T-cell (primary cell): ENCODE results near the gene TYROBP. TPM values are rescaled to one million over a fixed set of nuclear protein-coding genes. Genes with fewer than 3 reads are reported as not detected.

ENCODE experiments used
- ATAC-seq, 4 experiments: fragments of 200-7000 bp in 3 of 4; fragments of 150-1000 bp in 1 of 4; cut with Tn5 transposase; replicated peaks in 1 of 4; 1 replicate in 3 of 4; 2 replicates in 1 of 4; pipeline ENCODE4 v1.10.0; 2021; ENCODE audit warnings: moderate library complexity in 3 of 4, mild to moderate bottlenecking in 2 of 4, moderate number of reproducible peaks in 1 of 4
- CTCF ChIA-PET, 2 donors: fragments of 300-600 bp; sonication (Branson Sonifier 250); formaldehyde crosslinking; loops; one replicate each; lab custom pipeline; 2022; ENCODE audit warnings: antibody characterized with exemption in 2 of 2; lab: Charles Lee
- POLR2A ChIA-PET, 2 donors: fragments of 300-600 bp; sonication (Branson Sonifier 250); formaldehyde crosslinking; loops; one replicate each; lab custom pipeline; 2022; ENCODE audit warnings: antibody characterized with exemption in 2 of 2; lab: Charles Lee
- DNase-seq, 35 experiments: peaks; one replicate each; pipeline versions ENCODE4 v3.0.0 to v3.0.0-alpha.2; 2013 to 2023
- H3K27ac ChIP-seq: one replicate; pipeline ENCODE4 v1.5.1; 2013; ENCODE audit warnings: low read length
- H3K27me3 ChIP-seq, 2 experiments: replicated peaks in 1 of 2; 1 replicate in 1 of 2; 2 replicates in 1 of 2; pipeline versions ENCODE4 v1.6.1 to v1.7.0; 2013; ENCODE audit warnings: low read length in 1 of 2, mixed read lengths in 1 of 2; ENCODE audit not compliant: control insufficient read depth in 2 of 2, insufficient read depth in 2 of 2; ENCODE audit errors: extremely low read depth in 1 of 2
- H3K36me3 ChIP-seq, 2 donors: 1 replicate in 1 of 2; 2 replicates in 1 of 2; pipeline versions ENCODE4 v1.6.1 to v1.7.0; 2013; ENCODE audit warnings: low read length in 1 of 2; ENCODE audit not compliant: control insufficient read depth in 2 of 2, insufficient read depth in 1 of 2; ENCODE audit errors: extremely low read depth in 1 of 2
- H3K4me1 ChIP-seq, 2 experiments: 1 replicate in 1 of 2; 2 replicates in 1 of 2; pipeline versions ENCODE4 v1.6.1 to v1.7.0; 2013; ENCODE audit warnings: low read length in 2 of 2, mixed read lengths in 1 of 2; ENCODE audit not compliant: insufficient read depth in 2 of 2, control insufficient read depth in 1 of 2; ENCODE audit errors: extremely low read depth in 1 of 2
- H3K4me3 ChIP-seq, 2 donors: 1 replicate in 1 of 2; 2 replicates in 1 of 2; pipeline versions ENCODE4 v1.5.1 to v1.7.0; 2013; ENCODE audit warnings: mild to moderate bottlenecking in 2 of 2, low read length in 1 of 2, moderate library complexity in 1 of 2; ENCODE audit not compliant: control insufficient read depth in 1 of 2; ENCODE audit errors: extremely low read depth in 1 of 2
- H3K9me3 ChIP-seq: 2 replicates; pipeline ENCODE4 v1.7.0; 2013
- H3K27ac Mint-ChIP-seq, 2 donors: one replicate each; pipeline ENCODE4 v1.8.0; 2020 to 2021; ENCODE audit warnings: mild to moderate bottlenecking in 2 of 2, mixed read lengths in 2 of 2
- H3K27me3 Mint-ChIP-seq, 2 donors: one replicate each; pipeline ENCODE4 v1.8.0; 2021 to 2022; ENCODE audit warnings: mixed read lengths in 2 of 2
- H3K36me3 Mint-ChIP-seq: one replicate; pipeline ENCODE4 v1.8.0; 2021; ENCODE audit warnings: mixed read lengths
- H3K4me1 Mint-ChIP-seq, 3 donors: one replicate each; pipeline ENCODE4 v1.8.0; 2020 to 2022; ENCODE audit warnings: mixed read lengths in 3 of 3, mild to moderate bottlenecking in 1 of 3
- H3K4me3 Mint-ChIP-seq, 3 donors: one replicate each; pipeline ENCODE4 v1.8.0; 2020 to 2022; ENCODE audit warnings: mild to moderate bottlenecking in 3 of 3, mixed read lengths in 3 of 3, moderate library complexity in 3 of 3
- H3K9me3 Mint-ChIP-seq, 3 donors: one replicate each; pipeline ENCODE4 v1.8.0; 2020 to 2022; ENCODE audit warnings: mixed read lengths in 3 of 3
- WGBS: methylation state at CpG from one replicate; pipeline ENCODE4 v1.1.5; 2013; ENCODE audit warnings: missing lambda C conversion rate; ENCODE audit not compliant: insufficient coverage; 5-methylcytosine and 5-hydroxymethylcytosine counted together
- total RNA-seq, 35 experiments: library from RNA in 6 of 35; stranded (reverse) in 6 of 35; fragments of 120-200 nt in 1 of 35; gene quantifications; one replicate each; pipeline versions ENCODE4 v1.2.1 to v1.2.4 and lab custom pipeline; 2013 to 2026

Gene TYROBP
- total RNA-seq, 5 donors from 2014 or later (not counting 1 experiment from before 2014, with no cell fraction given), result 2.3 to 7.0 (median 2.9) TPM

DNA sequence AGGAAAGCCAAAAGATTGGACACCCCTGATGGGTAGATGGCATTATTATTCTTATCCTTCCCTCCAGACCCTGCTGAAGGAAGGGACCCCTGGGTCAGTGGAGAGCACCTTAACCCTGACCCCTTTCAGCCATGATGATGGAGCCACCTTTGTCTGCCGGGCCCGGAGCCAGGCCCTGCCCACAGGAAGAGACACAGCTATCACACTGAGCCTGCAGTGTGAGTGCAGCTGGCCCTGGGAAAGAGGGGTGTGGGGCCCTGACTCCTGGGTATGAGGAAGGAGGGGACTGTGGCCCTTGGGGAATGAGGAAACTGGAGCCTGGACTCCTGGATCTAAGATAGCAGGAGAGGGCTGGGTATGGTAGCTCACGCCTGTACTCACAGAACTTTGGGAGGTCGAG is 48.7 kb downstream of the TYROBP start:
- Histone ChIP-seq H3K9me3 (no peaks in the 10 kb centered on the region), H3K27ac (no peak overlapping the region), H3K27me3 (peaks cover 8 to 82% of the 10 kb centered on the region in 2 experiments), H3K36me3 (no peaks in the 10 kb centered on the region), H3K4me3 (no peak overlapping the region), H3K4me1 (peaks cover 0 to 25% of the 10 kb centered on the region in 2 experiments)
- H3K4me1 Mint-ChIP-seq, result peaks cover 5 to 12% (median 12%) of the 10 kb centered on the region in 3 donors
- no peaks in the 10 kb centered on the region for H3K36me3 Mint-ChIP-seq
- no peak overlapping the region for H3K27ac Mint-ChIP-seq
- peaks cover 36 to 69% of the 10 kb centered on the region in 2 donors for H3K27me3 Mint-ChIP-seq
- POLR2A ChIA-PET, result no interaction called here
- no CpG with 5 or more reads among the region's 4 CpGs for WGBS
- no peak overlapping the region for H3K4me3 Mint-ChIP-seq
- DNase-seq (no peak), ATAC-seq (no peak)
- CTCF ChIA-PET, result no interaction called here
- no peaks in the 10 kb centered on the region for H3K9me3 Mint-ChIP-seq

DNA sequence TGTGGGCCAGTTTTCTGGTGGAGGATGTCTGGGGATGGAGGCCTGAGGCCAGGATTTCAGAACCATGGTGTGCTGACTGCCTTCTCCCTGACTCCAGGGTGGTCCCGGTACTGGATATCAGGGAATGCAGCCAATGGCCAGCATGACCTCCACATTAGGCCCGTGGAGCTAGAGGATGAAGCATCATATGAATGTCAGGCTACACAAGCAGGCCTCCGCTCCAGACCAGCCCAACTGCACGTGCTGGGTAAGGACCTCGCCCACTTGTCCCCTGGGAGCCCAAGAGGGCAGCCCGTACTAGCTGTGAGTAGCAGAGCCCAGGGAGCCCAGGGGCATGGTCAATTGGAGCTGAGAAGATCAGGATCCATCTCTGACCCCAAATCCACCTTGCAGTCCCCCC is 49.8 kb downstream of the TYROBP start:
- ChIA-PET POLR2A (interaction anchor here in 1 of 2 donors (0.7 kb wide), 1 partner anchor 357 kb away, joined by 5 read pairs; no protein-coding TSS in a partner anchor), CTCF (no interaction called here)
- Mint-ChIP-seq H3K9me3 (no peaks in the 10 kb centered on the region), H3K27me3 (peaks cover 39 to 72% of the 10 kb centered on the region in 2 donors), H3K36me3 (no peaks in the 10 kb centered on the region), H3K27ac (no peak overlapping the region), H3K4me1 (peaks cover 5 to 12% (median 12%) of the 10 kb centered on the region in 3 donors), H3K4me3 (peak overlapping the region in 2 of 3 donors; percentile 46 to 77)
- Histone ChIP-seq H3K4me3 (no peak overlapping the region), H3K27ac (no peak overlapping the region), H3K4me1 (peaks cover 0 to 25% of the 10 kb centered on the region in 2 experiments), H3K27me3 (peaks cover 8 to 89% of the 10 kb centered on the region in 2 experiments), H3K36me3 (no peaks in the 10 kb centered on the region), H3K9me3 (no peaks in the 10 kb centered on the region)
- 90% methylated on average over 6 of the region's 6 CpGs for WGBS
- no peak for ATAC-seq
- no peak for DNase-seq

DNA sequence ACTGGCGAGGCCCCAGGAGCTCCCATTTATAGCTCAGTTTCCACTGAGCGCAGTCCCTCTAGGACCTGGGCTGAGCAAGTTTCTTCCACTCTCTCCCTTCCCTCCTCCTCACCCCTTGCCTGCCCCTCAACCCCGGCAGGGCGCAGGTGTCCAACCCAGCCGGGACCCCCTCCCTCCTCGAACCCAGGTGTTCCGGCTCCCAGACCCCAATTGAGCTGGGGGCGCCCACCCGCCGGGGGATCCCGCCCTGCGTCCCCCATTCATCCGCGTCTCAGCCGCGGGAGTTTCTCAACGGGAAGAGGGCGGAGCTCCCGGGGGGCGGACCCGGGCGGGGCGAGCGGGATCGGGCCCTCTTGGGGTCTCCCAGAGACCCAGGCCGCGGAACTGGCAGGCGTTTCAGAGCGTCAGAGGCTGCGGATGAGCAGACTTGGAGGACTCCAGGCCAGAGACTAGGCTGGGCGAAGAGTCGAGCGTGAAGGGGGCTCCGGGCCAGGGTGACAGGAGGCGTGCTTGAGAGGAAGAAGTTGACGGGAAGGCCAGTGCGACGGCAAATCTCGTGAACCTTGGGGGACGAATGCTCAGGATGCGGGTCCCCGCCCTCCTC is 51.4 kb downstream of the TYROBP start, which contains the start of gene KIRREL2:
Gene KIRREL2 (plus strand): TSS at position 366 of the 604 bp plus-strand sequence. CDS start 209 bp downstream, at position 575.
- H3K27me3 ChIP-seq, result peaks cover 5 to 90% of the 10 kb centered on the region in 2 experiments
- H3K27ac ChIP-seq, result no peak within 1 kb of the TSS
- no peaks in the 10 kb centered on the region for H3K9me3 ChIP-seq
- H3K27me3 Mint-ChIP-seq, result peaks cover 48 to 71% of the 10 kb centered on the region in 2 donors
- H3K36me3 Mint-ChIP-seq, result no peaks in the 10 kb centered on the region
- 3% methylated on average over 39 of the region's 42 CpGs for WGBS
- ATAC-seq, result peak; percentile 54 to 73 (median 62)
- H3K9me3 Mint-ChIP-seq, result no peaks in the 10 kb centered on the region
- H3K36me3 ChIP-seq, result no peaks in the 10 kb centered on the region
- peaks cover 5 to 12% (median 12%) of the 10 kb centered on the region in 3 donors for H3K4me1 Mint-ChIP-seq
- peak within 1 kb of the TSS in 1 of 2 donors; percentile 15 for H3K27ac Mint-ChIP-seq
- peaks cover 0 to 26% of the 10 kb centered on the region in 2 experiments for H3K4me1 ChIP-seq
- POLR2A ChIA-PET, result no interaction called here
- H3K4me3 Mint-ChIP-seq, result peak within 1 kb of the TSS; percentile 69 to 77 (median 71)
- CTCF ChIA-PET, result no interaction called here
- peak within 1 kb of the TSS; percentile 55 to 83 for H3K4me3 ChIP-seq
- peak in 8 of 35 experiments; percentile 8 to 36 (median 27) for DNase-seq

Other genes with a start within 250 kb of the TYROBP start
- gene UPK1A, start 241.8 kb downstream of the TYROBP start, total RNA-seq, result under 1 TPM in 4 of 5 donors, not detected in 1; 0.20 to 0.56 (median 0.38) TPM
- gene ZBTB32, start 203.7 kb downstream of the TYROBP start, total RNA-seq, result 1 to 10 TPM; 1.2 to 4.1 (median 2.0) TPM
- 100 to 1,000 TPM in 1 of 5 donors, 10 to 100 TPM in 4; 76.4 to 107 (median 92.5) TPM for gene KMT2B, start 190.3 kb downstream of the TYROBP start, total RNA-seq
- gene IGFLR1, start 165.8 kb downstream of the TYROBP start, total RNA-seq, result 100 to 1,000 TPM in 2 of 5 donors, 10 to 100 TPM in 3; 54.7 to 123 (median 98.1) TPM
- 10 to 100 TPM; 40.2 to 74.1 (median 49.3) TPM for gene U2AF1L4, start 162.9 kb downstream of the TYROBP start, total RNA-seq
- gene PSENEN, start 162.6 kb downstream of the TYROBP start, total RNA-seq, result 10 to 100 TPM; 21.2 to 33.5 (median 24.5) TPM
- 10 to 100 TPM; 11.8 to 23.6 (median 22.8) TPM for gene LIN37, start 159.7 kb downstream of the TYROBP start, total RNA-seq
- gene HSPB6, start 151.3 kb downstream of the TYROBP start, total RNA-seq, result under 1 TPM in 3 of 5 donors, not detected in 2; 0.44 to 0.69 (median 0.51) TPM
- 10 to 100 TPM; 31.3 to 52.1 (median 47.8) TPM for gene PROSER3, start 150.1 kb downstream of the TYROBP start, total RNA-seq
- gene ARHGAP33, start 132.7 kb downstream of the TYROBP start, total RNA-seq, result 10 to 100 TPM; 19.7 to 38.5 (median 22.8) TPM
- gene PRODH2, start 95.5 kb downstream of the TYROBP start, total RNA-seq, result not detected
- under 1 TPM in 2 of 5 donors, not detected in 3; 0.06 to 0.33 TPM for gene NPHS1, start 55.8 kb downstream of the TYROBP start, total RNA-seq
- gene KIRREL2, start 51.4 kb downstream of the TYROBP start, total RNA-seq, result under 1 TPM; 0.16 to 0.28 (median 0.25) TPM
- 1 to 10 TPM in 1 of 5 donors, under 1 TPM in 3, not detected in 1; 0.15 to 1.3 (median 0.33) TPM for gene APLP1, start 39.7 kb downstream of the TYROBP start, total RNA-seq
- gene NFKBID, start 7.8 kb downstream of the TYROBP start, total RNA-seq, result 10 to 100 TPM; 45.1 to 78.3 (median 51.4) TPM
- gene HCST, start 5.8 kb downstream of the TYROBP start, total RNA-seq, result 100 to 1,000 TPM in 2 of 5 donors, 10 to 100 TPM in 3; 60.1 to 165 (median 77.2) TPM
- gene LRFN3, start 28.1 kb upstream of the TYROBP start, total RNA-seq, result 10 to 100 TPM in 4 of 5 donors, 1 to 10 TPM in 1; 9.2 to 20.8 (median 15.3) TPM
- 10 to 100 TPM; 10.2 to 30.5 (median 27.3) TPM for gene SDHAF1, start 86.9 kb upstream of the TYROBP start, total RNA-seq
- 1 to 10 TPM; 3.2 to 4.4 (median 3.7) TPM for gene SYNE4, start 100.5 kb upstream of the TYROBP start, total RNA-seq
- 10 to 100 TPM; 42.6 to 61.4 (median 51.2) TPM for gene ALKBH6, start 105.9 kb upstream of the TYROBP start, total RNA-seq
- gene CLIP3, start 124.6 kb upstream of the TYROBP start, total RNA-seq, result 1 to 10 TPM; 1.4 to 6.2 (median 2.6) TPM
- gene THAP8, start 146.0 kb upstream of the TYROBP start, total RNA-seq, result 1 to 10 TPM; 2.6 to 8.0 (median 4.7) TPM
- 1 to 10 TPM; 1.3 to 3.3 (median 2.2) TPM for gene WDR62, start 146.6 kb upstream of the TYROBP start, total RNA-seq
- gene OVOL3, start 202.8 kb upstream of the TYROBP start, total RNA-seq, result not detected
- 10 to 100 TPM; 27.4 to 54.8 (median 50.7) TPM for gene POLR2I, start 206.6 kb upstream of the TYROBP start, total RNA-seq
- gene TBCB, start 207.2 kb upstream of the TYROBP start, total RNA-seq, result 100 to 1,000 TPM; 111 to 179 (median 150) TPM
- gene CAPNS1, start 231.8 kb upstream of the TYROBP start, total RNA-seq, result 100 to 1,000 TPM; 214 to 339 (median 308) TPM
- not detected for gene COX7A1, start 244.2 kb upstream of the TYROBP start, total RNA-seq